Calu3 (cell line): ENCODE data around the gene KIF23. TPM values are rescaled to one million over a fixed set of nuclear protein-coding genes. Genes with fewer than 3 reads are reported as not detected.

Source experiments
- BruUV-seq: library from RNA; stranded (reverse); fragments of 400-500 nt; replicated peaks from 2 replicates; lab custom pipeline; 2021; lab: Mats Ljungman, UMichigan
- CTCF ChIA-PET: fragments of 300-600 bp; sonication (Branson Sonifier 250); formaldehyde crosslinking; loops from one replicate; lab custom pipeline; 2022; ENCODE audit warnings: antibody characterized with exemption; lab: Charles Lee
- DNase-seq: peaks from one replicate; pipeline ENCODE4 v3.0.0; 2022
- H3K27ac Mint-ChIP-seq: one replicate; pipeline ENCODE4 v1.8.0; 2022; ENCODE audit warnings: mixed read lengths; ENCODE audit not compliant: unreplicated experiment
- H3K27me3 Mint-ChIP-seq: one replicate; pipeline ENCODE4 v1.8.0; 2022; ENCODE audit warnings: mixed read lengths; ENCODE audit not compliant: unreplicated experiment
- H3K36me3 Mint-ChIP-seq: one replicate; pipeline ENCODE4 v1.8.0; 2022; ENCODE audit warnings: mild to moderate bottlenecking, moderate library complexity, mixed read lengths; ENCODE audit not compliant: insufficient read depth, unreplicated experiment
- H3K4me1 Mint-ChIP-seq: one replicate; pipeline ENCODE4 v1.8.0; 2022; ENCODE audit warnings: mild to moderate bottlenecking, low read depth, mixed read lengths; ENCODE audit not compliant: unreplicated experiment
- H3K4me3 Mint-ChIP-seq: one replicate; pipeline ENCODE4 v1.8.0; 2022; ENCODE audit warnings: mild to moderate bottlenecking, low read depth, moderate library complexity, mixed read lengths; ENCODE audit not compliant: unreplicated experiment
- H3K9me3 Mint-ChIP-seq: one replicate; pipeline ENCODE4 v1.8.0; 2022; ENCODE audit warnings: low read depth, mixed read lengths; ENCODE audit not compliant: unreplicated experiment
- intact Hi-C: fragments of 100-400 bp; cut with micrococcal nuclease; formaldehyde crosslinking; loops from one replicate; pipeline ENCODE4 v1.10.0; 2022; ENCODE audit not compliant: unreplicated experiment
- total RNA-seq: library from RNA; stranded (reverse); gene quantifications from 2 replicates; pipeline ENCODE4 v1.2.3, GENCODE V29; 2022
- TF ChIP-seq, protein P1 (sequence below): fragments of 200-600 bp; IDR thresholded peaks from one replicate; pipeline ENCODE4 v1.8.0; 2022; ENCODE audit warnings: antibody characterized with exemption; ENCODE audit not compliant: unreplicated experiment

The KIF23 gene
- total RNA-seq, 1 experiment from 2014 or later, result 108 TPM

DNA sequence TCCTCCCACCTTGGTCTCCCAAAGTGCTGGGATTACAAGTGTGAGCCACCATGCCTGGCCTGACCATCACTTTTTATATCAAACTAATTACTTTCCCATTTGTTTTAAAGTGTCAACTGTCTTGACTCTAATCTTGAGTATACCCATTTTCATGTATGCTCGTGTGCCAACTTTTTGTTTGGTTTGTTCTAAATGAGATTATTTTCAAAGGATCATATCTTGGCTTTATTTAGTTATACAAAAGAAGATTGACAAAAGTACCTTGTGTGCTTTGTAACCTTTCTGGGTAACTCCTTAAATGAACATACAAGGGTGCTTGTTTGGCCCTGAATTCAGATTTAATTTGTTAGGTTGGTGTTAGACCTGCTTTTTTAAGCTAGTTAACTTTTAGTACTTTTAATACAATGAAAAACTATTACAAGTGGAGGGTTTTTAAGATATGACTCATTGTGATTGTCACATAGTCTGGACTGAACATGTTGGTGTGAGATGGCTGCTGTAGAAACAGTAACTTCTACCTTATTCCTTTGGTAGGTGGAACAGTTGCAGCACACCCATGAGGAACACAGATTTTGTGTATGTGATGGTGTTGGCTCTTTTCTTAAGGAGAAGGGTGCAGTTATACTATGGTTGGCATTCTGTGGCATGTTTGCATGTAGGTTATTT is 10.7 kb downstream of the KIF23 start:
- TF ChIP-seq, protein P1, sequence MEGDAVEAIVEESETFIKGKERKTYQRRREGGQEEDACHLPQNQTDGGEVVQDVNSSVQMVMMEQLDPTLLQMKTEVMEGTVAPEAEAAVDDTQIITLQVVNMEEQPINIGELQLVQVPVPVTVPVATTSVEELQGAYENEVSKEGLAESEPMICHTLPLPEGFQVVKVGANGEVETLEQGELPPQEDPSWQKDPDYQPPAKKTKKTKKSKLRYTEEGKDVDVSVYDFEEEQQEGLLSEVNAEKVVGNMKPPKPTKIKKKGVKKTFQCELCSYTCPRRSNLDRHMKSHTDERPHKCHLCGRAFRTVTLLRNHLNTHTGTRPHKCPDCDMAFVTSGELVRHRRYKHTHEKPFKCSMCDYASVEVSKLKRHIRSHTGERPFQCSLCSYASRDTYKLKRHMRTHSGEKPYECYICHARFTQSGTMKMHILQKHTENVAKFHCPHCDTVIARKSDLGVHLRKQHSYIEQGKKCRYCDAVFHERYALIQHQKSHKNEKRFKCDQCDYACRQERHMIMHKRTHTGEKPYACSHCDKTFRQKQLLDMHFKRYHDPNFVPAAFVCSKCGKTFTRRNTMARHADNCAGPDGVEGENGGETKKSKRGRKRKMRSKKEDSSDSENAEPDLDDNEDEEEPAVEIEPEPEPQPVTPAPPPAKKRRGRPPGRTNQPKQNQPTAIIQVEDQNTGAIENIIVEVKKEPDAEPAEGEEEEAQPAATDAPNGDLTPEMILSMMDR, result no peak
- Mint-ChIP-seq H3K36me3 (peaks cover 45% of the 10 kb centered on the region), H3K4me1 (no peaks in the 10 kb centered on the region), H3K27ac (no peak overlapping the region), H3K4me3 (no peak overlapping the region), H3K27me3 (no peaks in the 10 kb centered on the region), H3K9me3 (no peaks in the 10 kb centered on the region)
- DNase-seq, result no peak
- no TSS peak for BruUV-seq
- CTCF ChIA-PET, result no interaction called here
- intact Hi-C loops, result no loop called here

DNA sequence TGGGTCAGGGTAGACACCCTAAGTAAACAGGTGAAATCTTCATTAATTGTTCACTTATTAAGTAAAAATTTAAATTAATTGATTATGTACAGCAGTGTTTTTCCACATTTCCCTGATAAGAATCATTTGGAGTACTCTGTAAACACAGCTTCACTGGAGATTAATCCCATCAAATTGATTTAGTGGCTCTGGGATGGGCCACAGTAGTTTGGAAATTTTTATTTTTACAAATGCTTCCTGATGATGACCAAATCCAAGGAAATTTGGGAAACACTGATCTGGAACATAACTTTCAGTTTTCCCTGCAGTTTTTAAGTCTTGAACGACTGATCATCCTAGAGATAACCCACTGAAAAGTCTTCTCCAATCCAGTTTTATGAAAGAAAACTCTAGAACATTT is 19.7 kb downstream of the KIF23 start:
- CTCF ChIA-PET, result no interaction called here
- H3K4me1 Mint-ChIP-seq, result peaks cover 8% of the 10 kb centered on the region
- TF ChIP-seq, protein P1, result no peak
- H3K27me3 Mint-ChIP-seq, result no peaks in the 10 kb centered on the region
- peaks cover 55% of the 10 kb centered on the region for H3K36me3 Mint-ChIP-seq
- intact Hi-C loops, result no loop called here
- H3K9me3 Mint-ChIP-seq, result no peaks in the 10 kb centered on the region
- BruUV-seq, result no TSS peak
- H3K4me3 Mint-ChIP-seq, result no peak overlapping the region
- H3K27ac Mint-ChIP-seq, result no peak overlapping the region
- DNase-seq, result no peak

DNA sequence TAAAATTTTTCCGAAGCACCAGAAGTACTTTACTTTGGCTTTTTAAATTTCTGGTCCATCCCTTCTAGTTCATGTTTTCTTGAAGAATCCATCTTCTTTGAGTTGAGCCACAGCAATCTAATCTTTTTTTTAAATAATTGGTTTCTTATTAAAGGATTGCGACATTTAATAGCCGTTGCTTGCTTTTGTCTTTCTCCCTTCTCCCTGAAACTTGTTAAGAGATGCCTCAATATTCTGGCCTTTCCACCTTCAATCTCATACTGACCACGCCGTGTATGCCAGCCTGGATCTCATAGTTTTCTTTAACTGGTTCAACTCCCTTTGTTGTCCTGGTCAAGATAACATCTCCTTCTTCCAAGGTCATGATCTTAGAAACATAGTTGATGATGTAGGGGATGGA is 20.1 kb downstream of the KIF23 start:
- no peak overlapping the region for H3K27ac Mint-ChIP-seq
- H3K4me1 Mint-ChIP-seq, result peaks cover 8% of the 10 kb centered on the region
- H3K9me3 Mint-ChIP-seq, result no peaks in the 10 kb centered on the region
- H3K36me3 Mint-ChIP-seq, result peaks cover 57% of the 10 kb centered on the region
- intact Hi-C loops, result no loop called here
- BruUV-seq, result no TSS peak
- TF ChIP-seq, protein P1, result no peak
- no peak for DNase-seq
- no peaks in the 10 kb centered on the region for H3K27me3 Mint-ChIP-seq
- no peak overlapping the region for H3K4me3 Mint-ChIP-seq
- CTCF ChIA-PET, result no interaction called here

DNA sequence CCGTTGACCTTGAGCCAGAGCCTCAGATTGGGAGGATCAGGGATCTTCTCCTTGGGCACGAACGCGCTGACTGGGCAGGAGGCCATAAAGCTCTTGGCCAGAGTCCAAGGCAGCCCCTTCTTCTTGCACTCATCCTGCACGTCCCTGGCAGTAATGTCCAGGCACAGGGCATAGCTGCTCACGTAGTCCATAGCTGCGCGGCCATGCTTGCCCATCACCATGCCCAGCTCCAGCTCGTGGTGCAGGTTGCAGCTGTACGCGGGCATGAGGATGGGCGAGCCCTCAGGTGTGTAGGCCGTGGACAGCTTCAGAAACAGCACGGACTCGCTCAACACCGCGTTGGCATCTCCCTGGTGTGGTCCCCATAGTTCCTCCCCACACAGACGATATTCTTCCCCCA is 20.5 kb downstream of the KIF23 start:
- no TSS peak for BruUV-seq
- CTCF ChIA-PET, result no interaction called here
- Mint-ChIP-seq H3K4me3 (no peak overlapping the region), H3K27ac (no peak overlapping the region), H3K4me1 (peaks cover 8% of the 10 kb centered on the region), H3K9me3 (no peaks in the 10 kb centered on the region), H3K36me3 (peaks cover 59% of the 10 kb centered on the region), H3K27me3 (no peaks in the 10 kb centered on the region)
- TF ChIP-seq, protein P1, result no peak
- no peak for DNase-seq
- intact Hi-C loops, result no loop called here
